ENCODE measurements around the gene CUEDC2.

DNA sequence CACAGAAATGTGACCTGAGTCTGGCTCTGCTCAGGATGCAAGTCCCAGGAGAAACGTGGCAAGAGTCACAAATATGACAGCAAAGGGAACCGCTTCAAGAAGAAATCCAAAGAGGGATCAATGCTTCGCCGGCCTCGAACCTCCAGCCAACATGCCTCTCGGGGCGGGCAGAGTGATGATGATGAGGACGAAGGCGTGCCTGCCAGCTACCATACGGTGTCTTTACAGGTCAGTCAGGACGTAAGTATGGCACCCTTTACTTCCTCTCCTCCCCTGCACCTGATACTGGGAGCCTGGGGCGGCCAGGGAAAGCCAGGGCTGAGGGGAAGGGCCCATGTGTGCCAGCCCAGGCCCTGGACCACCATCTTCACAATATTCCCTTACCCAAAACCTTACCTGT, 55.5 kb downstream of the CUEDC2 start:
- TF ChIP-seq, protein P1, sequence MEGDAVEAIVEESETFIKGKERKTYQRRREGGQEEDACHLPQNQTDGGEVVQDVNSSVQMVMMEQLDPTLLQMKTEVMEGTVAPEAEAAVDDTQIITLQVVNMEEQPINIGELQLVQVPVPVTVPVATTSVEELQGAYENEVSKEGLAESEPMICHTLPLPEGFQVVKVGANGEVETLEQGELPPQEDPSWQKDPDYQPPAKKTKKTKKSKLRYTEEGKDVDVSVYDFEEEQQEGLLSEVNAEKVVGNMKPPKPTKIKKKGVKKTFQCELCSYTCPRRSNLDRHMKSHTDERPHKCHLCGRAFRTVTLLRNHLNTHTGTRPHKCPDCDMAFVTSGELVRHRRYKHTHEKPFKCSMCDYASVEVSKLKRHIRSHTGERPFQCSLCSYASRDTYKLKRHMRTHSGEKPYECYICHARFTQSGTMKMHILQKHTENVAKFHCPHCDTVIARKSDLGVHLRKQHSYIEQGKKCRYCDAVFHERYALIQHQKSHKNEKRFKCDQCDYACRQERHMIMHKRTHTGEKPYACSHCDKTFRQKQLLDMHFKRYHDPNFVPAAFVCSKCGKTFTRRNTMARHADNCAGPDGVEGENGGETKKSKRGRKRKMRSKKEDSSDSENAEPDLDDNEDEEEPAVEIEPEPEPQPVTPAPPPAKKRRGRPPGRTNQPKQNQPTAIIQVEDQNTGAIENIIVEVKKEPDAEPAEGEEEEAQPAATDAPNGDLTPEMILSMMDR (IDR thresholded peaks at IDR 0.05; ENCODE audit: low read depth, low read length, missing input control) = no peak
- TF ChIP-seq SP1 (IDR thresholded peaks at IDR 0.05) (no peak), RAD21 (IDR thresholded peaks at IDR 0.05) (no peak), JUND (IDR thresholded peaks at IDR 0.05) (no peak), TAF1 (conservative IDR thresholded peaks at IDR 0.05) (no peak), GABPA (IDR thresholded peaks at IDR 0.05 in 1 of 2, conservative IDR thresholded peaks at IDR 0.05 in 1 of 2) (no peak), NR2F2 (IDR thresholded peaks at IDR 0.05) (no peak), REST (IDR thresholded peaks at IDR 0.05) (no peak), EGR1 (IDR thresholded peaks at IDR 0.05; ENCODE audit: low read depth in 2 of 2) (no peak)
- TF ChIP-seq, protein P2, sequence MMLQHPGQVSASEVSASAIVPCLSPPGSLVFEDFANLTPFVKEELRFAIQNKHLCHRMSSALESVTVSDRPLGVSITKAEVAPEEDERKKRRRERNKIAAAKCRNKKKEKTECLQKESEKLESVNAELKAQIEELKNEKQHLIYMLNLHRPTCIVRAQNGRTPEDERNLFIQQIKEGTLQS (IDR thresholded peaks at IDR 0.05) = no peak
- TF ChIP-seq, protein P3, sequence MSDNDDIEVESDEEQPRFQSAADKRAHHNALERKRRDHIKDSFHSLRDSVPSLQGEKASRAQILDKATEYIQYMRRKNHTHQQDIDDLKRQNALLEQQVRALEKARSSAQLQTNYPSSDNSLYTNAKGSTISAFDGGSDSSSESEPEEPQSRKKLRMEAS (IDR thresholded peaks at IDR 0.05) = no peak

Data from liver (tissue), 3 donors.